Stimulated activated CD4-positive, alpha-beta T cell treated with anti-CD3 and anti-CD28 coated beads, Interleukin-1b, Interleukin-23, amount 100 ng/mL, for 48 hours (primary cell): Measurements from ENCODE around the gene TUBG1.
A peak's percentile ranks its signal among the peaks of the same experiment; 100 is the strongest.

Experiments
- DNase-seq: peaks from one replicate; pipeline ENCODE4 v3.0.0-alpha.2; 2020

The TUBG1 gene

DNA sequence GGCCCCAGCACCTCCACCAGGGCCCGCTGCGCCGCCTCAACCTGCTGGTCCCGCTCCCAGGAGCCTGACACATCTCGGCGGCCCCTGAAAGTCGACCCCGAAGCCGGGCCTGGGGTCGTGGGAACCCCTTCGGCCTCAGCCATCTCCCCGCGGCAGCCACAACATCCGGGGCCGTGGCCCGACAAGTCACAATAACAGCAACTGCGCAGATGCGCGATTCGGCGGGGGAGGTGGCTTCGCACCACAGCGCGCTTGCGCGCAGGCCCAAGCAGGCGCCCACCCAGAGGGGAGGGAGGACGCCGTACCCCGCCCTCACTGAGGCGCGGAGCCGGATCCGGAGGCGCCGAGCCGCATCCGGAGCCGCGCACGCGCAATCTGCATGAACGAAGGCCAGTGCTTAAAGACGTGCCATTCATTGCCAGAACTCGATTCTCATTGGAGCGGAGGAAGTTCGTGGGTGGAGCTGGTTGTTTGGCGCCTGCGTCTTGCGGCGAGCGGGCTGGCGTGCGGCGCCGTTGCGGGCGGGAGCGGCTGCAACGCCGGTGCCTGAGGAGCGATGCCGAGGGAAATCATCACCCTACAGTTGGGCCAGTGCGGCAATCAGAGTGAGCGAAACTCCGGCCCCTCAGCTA lies at the start of gene TUBG1, which contains the start of gene RETREG3:
Gene TUBG1, plus strand, starts transcription at position 502 of the 632 bp plus-strand sequence. Its CDS starts 55 bp downstream, at position 557.
Gene RETREG3, minus strand, starts transcription at position 193 of the 632 bp plus-strand sequence. Its CDS starts 50 bp downstream, at position 143.
- DNase-seq: peak; percentile 99

DNA sequence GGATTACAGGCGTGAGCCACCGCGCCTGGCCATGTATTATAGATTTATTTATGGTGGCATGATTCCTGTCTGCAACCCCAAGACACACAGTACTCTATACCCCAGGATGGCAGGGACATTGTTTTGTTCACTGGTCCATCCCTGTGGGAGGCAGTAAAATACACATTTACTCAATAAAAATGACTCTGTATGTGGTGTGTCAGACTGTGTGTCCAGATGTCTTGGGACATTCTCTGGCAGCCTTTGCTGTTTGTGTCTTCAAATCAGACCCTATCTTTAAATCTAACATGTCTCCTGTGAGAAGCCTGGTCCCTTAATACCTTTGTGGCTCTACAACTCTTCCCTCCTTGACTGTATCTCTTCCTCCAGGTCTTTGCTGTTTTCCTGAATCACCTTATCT lies 49.2 kb upstream of the TUBG1 start:
- DNase-seq: no peak

DNA sequence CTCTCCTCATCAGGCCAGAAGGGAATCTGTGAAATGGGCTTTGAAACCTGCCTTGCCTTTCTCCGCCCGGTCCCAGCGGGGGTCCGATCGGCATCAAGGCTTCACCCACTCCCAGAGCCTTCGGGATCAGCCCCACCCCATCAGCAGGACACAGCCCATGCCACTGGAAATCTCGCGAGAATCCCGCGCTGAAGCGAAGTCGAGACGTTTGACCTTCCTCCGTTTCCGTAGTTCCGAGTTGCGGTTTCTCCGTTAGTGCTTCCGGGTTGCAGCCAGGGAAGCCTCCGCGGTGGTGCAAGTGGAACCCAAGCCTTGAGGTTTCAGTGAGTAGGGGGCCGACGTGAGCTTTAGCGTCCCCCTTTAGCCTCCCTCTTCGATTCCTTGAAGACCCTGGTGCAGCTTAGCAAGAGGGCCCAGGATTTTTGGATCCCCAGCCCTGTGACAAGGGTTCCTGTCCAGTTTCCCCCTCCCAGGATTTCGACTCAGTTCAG lies 47.5 kb upstream of the TUBG1 start, which contains the start of gene COASY:
Gene COASY, plus strand, starts transcription at position 252 of the 491 bp plus-strand sequence. CDS start 475 bp downstream, outside the sequence.
- peak; percentile 94 for DNase-seq

DNA sequence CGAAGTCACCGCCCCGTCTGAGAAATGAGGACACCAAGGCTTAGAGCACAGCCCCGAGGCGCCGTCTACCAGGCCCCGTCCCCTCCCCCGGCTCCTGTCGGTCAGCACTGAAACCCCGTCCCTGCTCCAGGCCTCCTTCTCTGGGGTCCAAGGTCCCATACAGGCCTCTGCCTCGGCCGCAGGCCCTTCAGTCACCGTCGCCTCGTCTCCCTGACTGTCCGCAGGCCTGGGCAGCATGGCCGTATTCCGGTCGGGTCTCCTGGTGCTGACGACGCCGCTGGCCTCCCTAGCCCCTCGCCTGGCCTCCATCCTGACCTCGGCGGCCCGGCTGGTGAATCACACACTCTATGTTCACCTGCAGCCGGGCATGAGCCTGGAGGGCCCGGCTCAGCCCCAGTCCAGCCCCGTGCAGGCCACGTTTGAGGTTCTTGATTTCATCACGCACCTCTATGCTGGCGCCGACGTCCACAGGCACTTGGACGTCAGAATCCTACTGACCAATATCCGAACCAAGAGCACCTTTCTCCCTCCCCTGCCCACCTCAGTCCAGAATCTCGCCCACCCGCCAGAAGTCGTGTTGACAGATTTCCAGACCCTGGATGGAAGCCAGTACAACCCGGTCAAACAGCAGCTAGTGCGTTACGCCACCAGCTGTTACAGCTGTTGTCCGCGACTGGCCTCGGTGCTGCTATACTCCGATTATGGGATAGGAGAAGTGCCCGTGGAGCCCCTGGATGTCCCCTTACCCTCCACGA lies 46.9 kb upstream of the TUBG1 start:
- DNase-seq: peak; percentile 50

DNA sequence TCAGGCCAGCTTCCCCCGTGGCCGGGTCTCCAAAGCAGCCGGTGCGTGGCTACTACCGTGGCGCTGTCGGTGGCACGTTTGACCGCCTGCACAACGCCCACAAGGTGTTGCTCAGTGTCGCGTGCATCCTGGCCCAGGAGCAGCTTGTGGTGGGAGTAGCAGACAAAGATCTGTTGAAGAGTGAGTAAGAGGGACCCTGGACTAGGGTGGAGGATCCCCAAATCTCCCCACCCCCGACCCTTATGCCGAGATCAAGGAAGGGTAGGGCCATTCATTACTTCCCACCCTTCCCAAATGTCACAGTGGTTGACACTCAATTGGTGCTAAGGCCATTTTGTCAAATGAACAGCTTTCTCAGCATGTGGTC lies 46.4 kb upstream of the TUBG1 start:
- no peak for DNase-seq

DNA sequence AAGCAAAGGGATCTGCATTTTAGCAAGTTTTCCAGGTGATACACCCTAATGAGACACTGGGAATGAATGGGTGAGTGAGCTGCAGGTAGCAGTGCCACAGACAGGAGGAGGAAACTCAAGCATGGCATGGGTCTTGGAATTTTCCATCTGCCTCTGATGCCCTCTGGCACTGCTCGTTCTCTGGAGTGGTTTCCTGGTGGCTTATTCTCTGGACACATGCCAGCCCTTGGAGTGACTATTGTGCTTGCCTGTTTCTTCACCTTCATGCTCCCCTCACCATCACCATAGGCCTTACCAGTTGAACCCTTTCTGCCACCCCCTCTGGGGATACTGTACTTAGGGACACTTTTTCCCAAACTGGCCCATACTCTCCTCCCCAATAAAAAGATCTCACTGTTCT lies 45.9 kb upstream of the TUBG1 start:
- DNase-seq: no peak

DNA sequence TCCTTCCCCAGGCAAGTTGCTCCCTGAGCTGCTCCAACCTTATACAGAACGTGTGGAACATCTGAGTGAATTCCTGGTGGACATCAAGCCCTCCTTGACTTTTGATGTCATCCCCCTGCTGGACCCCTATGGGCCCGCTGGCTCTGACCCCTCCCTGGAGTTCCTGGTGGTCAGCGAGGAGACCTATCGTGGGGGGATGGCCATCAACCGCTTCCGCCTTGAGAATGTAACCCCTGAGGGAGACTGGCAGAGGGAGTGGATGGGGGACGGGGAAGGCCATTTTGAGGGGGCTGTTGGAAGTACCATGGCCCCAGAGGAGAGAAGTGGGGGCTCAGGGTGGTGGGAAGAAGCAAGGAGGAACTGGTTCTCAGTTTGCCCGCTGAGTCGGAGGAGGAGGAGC lies 45.5 kb upstream of the TUBG1 start:
- DNase-seq: no peak

DNA sequence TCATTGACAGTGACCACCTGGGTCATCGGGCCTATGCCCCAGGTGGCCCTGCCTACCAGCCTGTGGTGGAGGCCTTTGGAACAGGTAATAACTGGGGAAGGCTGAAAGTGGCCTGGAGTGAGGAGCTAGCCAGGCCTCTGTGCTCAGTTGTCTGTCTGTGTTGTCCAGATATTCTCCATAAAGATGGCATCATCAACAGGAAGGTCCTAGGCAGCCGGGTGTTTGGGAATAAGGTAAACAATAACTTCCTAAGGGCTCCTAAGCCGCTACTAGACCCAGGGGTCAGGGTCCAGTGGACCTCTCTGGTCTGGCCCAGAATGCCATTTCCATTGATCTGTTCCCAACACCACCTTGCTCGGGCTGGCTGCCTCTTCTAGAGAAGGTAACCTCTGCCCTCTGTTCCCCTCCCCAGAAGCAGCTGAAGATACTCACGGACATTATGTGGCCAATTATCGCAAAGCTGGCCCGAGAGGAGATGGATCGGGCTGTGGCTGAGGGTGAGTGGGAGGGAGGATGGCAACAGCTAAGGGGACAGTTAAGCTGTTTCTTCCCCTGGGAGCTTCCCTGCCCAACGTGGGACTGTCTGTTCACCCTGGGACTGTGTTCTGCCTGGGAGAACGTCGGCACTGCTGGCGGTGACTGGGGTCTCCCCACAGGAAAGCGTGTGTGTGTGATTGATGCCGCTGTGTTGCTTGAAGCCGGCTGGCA lies 44.5 kb upstream of the TUBG1 start:
- DNase-seq: no peak

DNA sequence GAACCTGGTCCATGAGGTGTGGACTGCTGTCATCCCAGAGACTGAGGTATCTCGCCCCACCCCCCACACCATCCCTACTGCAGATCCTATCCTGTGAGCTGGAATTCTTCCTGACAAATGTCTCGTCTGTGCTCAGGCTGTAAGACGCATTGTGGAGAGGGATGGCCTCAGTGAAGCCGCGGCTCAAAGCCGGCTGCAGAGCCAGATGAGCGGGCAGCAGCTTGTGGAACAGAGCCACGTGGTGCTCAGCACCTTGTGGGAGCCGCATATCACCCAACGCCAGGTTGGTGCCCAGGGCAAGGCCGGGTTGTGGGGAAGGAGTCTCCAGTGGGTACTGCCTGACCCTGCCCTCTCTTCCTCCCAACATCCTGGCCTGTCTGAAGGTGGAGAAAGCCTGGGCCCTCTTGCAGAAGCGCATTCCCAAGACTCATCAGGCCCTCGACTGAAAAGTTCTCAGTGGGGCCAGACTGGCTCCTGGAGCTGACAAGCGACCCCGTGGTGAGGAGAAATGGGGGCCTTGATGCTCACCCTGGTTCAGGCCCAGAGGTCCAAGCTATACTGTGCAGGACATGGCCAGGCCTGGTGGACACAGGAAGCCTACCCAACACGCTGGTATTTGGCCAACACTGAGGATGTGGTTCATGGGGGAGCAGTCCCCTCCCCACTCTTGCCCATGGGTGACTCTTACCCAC lies 43.8 kb upstream of the TUBG1 start:
- DNase-seq: no peak

DNA sequence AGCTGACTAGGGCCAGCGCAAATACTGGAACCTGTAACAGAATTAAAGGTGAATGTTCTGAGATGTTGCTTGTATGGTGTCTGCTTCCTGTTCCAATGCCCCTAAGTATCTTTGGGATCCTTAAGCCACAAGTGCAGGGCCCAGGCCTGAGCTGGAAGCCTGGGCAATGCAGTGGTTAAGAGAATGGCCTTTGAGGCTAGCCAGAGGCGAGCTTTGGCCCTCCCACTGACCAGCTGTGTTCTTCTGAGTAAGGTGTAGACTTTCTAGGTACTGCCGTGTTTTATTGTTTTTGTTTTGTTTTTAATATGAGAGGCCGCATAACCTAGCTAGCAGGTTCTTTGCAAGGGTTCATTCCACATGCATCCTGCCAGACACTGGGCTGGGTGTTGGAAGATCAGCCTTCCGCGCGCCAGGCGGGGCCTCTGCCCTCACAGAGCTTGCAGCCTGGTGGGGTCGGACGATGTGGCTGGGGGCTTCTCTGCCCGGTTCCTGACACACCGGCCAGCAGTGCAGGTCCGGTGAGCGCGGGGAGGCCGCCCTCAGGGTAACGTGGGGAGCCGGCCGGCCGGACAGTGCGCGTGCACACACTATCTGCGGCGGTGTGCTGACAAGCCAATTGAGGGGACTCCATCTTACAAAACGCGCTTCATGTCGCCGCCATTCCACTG lies 43.1 kb upstream of the TUBG1 start:
- DNase-seq: no peak

DNA sequence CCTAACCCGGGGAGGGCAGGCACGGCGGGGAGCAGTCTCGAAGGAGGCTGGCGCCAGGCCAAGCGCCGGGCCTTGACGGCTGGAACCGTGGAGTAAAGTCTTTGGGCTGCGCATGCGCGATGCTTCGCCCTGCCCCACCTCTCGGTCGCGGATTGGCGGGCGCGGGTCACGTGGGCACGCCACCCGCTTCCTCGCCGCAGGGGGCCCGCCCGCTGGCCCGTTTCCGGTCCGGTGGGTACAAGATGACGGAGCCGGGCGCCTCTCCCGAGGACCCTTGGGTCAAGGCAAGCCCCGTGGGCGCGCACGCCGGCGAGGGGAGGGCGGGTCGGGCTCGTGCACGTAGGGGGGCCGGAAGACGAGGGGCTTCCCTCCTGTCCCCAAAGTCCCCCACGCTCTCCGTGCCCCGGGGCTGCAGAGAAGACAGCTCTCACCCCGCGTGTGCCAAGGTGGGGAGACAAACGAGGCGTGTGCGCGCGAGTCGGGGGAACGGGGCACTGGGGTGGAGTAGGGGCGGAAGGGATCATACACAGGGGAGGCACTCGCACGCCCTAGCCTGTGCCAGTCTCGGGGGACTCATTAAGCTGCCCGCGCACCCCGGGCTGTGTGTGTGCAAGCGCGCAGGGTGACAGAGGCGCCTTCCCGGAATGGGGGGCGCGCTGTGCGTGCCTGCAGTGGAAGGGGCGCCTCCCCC lies 42.5 kb upstream of the TUBG1 start, which contains the start of gene MLX:
Gene MLX, plus strand, starts transcription at position 218 of the 691 bp plus-strand sequence. Its CDS starts 25 bp downstream, at position 243.
- DNase-seq: peak; percentile 91

DNA sequence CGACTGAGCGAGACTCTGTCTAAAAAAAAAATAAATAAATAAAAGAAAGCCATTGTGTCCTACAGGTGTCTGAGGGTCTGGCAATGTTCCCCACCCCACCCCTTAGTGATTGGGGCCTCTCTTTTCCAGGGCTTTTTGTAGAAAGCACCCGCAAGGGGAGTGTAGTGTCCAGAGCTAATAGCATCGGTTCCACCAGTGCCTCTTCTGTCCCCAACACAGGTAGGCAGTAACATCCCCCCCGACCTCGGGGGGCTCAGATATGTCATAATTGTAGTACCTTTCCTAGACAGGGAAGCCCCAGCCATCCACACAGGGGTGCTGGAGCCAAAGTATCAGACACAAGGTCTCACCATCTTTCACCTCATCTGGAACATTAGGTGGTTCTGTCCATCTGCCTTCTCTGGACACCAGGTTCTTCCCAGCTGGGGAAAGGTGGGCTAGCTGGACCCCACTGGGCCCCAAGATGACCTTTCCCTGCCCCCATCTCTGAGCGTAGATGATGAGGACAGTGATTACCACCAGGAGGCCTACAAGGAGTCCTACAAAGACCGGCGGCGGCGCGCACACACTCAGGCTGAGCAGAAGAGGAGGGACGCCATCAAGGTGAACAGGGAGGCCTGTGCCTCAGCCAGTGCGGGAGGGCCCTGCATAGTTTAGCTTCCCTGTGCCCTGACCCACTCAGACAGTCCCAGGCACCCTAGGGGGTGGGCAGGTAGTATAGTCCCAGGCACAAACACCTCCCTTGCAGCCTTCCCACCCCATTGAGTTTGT lies 41.0 kb upstream of the TUBG1 start:
- no peak for DNase-seq

DNA sequence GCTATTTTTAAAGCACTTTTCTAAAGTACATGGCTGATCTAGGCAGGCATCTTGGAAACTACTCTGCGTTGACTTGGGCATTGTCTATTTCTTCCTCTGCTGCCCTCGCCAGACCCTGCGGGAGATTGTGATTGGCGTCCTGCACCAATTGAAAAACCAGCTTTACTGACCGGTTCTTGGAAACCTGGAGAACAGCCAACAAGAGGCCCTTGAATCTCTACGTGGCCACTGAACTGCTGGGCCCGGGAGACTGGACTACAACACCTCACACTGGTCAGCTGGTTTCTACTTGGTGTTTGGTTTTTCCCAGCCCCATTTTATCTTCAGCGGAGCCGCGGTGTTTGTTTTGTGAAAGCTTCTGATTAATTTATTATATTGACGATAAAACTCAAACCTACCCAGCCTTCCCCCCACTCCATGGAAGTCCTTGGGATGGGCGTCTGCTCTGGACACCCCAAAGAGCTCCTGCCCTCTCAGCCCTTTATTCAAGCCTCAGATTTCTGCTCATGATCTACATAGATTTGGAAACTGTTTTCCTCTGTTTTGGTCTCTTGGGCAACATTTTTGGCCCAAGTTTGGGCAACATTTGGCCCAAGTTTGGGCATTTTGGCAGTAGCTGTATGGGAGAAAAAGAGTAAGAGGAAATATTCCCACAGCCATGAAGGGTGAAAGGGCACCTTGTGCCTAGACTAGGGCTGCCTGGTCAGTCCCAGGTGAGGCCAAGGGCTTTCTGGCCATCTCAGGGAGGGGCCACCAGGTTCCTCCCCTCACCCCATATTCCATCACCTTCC lies 37.9 kb upstream of the TUBG1 start:
- no peak for DNase-seq

DNA sequence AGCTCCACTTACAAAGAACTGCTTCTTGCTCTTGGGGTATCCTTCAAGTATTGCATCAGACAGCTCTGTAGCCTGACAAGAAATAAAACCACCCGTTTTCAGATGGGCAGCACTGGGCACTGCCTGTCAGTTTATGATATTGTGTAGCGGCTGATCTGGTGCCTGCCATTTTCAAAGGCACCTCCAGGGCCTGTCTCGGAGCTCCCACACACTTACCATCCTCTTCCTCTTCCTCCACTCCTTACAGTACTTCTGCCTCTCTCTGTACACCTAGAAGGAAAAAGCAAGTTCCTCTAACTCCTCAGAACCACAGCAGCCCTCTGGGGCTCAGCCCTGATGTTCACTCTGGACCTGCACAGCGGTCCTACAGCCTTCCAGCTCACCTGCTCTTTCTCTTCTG lies 36.4 kb upstream of the TUBG1 start:
- no peak for DNase-seq

DNA sequence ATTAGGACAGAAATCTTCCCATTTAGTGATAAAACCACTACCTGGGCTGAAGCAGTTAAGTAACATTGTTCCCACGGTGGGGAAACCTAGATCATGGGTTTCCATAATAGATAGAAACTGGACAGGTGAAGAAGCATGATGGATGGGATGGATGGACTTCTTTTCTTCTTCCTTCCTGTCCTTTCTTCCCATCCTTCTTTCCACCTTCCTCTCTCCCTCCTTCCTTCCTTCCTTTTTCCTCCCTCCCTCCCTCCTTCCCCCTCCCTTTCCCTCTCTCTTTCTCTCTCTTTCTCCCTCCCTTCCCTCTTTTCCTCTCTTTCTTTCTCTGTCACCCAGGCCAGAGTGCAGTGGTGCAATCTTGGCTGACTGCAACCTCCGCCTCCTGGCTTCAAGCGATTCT lies 35.0 kb upstream of the TUBG1 start:
- DNase-seq: no peak

DNA sequence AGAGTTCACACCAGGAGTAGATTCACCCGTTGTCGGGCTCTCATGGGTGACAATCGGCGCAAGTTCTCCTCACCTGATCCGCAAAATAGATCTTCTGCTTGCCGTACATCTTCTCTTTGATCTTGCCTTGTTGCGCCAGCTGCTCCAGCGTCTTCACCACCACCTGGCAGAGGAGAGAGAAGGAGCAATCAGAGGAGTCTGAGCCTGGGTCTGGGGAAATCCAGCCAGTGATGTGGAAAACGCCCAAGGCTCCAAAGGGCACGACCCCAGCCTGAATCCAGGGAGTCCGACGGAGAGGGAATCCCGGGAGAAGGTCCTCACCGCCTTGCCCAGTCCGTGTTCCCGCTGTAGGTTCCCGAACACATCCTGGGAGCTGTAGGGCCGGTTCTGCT lies 32.3 kb upstream of the TUBG1 start:
- no peak for DNase-seq

DNA sequence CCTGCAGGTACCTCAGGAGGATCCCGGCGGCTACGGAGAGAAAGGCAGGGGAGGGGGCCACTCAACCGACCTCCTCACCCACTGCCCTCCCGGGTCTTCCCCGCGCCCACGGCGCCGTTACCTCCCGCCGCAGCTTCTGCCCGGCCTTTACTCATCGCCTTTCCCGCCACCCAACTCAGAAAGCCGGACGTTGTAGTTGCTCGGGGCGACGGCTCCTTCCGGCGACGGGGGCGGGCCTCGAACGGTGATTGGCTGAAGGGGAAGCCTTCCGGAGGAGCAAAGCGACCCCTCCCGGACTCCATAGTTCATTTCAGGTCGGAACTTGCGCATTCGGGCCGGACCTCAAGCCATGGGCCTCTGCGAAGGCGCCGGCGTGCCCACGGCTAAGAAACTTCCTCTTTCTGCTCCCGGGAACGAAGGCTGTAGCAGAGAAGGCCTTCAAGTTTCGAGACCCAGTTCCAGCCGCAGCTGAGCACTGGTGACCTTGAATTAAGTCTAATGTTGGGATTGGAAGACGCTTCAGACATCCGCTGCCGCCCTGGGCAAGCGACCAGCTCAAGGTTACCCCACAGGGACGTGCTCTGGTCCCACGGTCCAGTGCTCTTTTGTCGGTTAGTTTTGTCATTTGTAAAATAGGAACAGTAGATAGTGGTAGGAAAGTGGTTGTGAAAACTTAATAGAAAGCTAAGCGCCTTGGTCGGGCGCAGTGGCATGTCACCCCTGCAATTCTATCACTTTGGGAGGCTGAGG lies 31.8 kb upstream of the TUBG1 start, which contains the start of gene PSMC3IP:
Gene PSMC3IP, minus strand, starts transcription at position 198 of the 750 bp plus-strand sequence. Its CDS starts 43 bp downstream, at position 155.
- DNase-seq: peak; percentile 96

DNA sequence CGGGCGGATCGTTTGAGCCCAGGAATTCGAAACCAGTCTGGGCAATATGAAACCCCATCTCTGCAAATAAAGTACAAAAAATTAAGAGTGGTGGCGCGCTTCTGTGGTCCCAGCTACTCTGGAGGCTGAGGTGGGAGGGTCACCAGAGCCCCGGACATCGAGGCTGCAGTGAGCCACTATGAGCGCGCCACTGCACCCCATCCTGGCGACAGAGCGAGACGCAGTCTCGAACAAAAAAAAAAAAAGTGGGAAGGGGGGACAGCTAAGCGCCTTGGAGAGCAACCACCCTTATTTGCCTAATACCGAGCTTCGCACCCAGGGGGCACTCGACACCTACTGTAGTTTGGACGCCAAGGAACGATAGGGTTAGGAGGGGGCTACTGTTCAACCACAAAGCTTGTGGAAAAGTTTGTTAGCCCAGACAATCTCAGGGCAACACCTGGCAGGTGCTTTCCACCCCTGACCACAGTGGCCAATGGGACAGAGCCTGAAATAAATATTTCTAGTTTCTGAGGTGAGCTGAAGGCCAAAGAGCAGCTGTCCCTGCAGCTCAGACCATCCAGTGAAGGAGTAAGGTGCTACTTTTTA lies 31.1 kb upstream of the TUBG1 start:
- peak; percentile 71 for DNase-seq
